Progenitor cell of endocrine pancreas (in vitro differentiated cells): ENCODE data around the gene MYOZ2. TPM values are rescaled to one million over a fixed set of nuclear protein-coding genes. Genes with fewer than 3 reads are reported as not detected.

Experiments
- DNase-seq: peaks from one replicate; pipeline ENCODE4 v3.0.0; 2021; ENCODE audit warnings: low spot score; ENCODE audit not compliant: unreplicated experiment
- H3K27ac Mint-ChIP-seq: 2 replicates; pipeline ENCODE4 v1.8.0; 2021; ENCODE audit warnings: mild to moderate bottlenecking, moderate library complexity, mixed read lengths
- H3K27me3 Mint-ChIP-seq: 2 replicates; pipeline ENCODE4 v1.8.0; 2021; ENCODE audit warnings: mixed read lengths
- H3K36me3 Mint-ChIP-seq: 2 replicates; pipeline ENCODE4 v1.8.0; 2022; ENCODE audit warnings: mixed read lengths; ENCODE audit not compliant: insufficient read depth
- H3K4me1 Mint-ChIP-seq: 2 replicates; pipeline ENCODE4 v1.8.0; 2021; ENCODE audit warnings: low read depth, mixed read lengths
- H3K4me3 Mint-ChIP-seq: 2 replicates; pipeline ENCODE4 v1.8.0; 2021; ENCODE audit warnings: low read depth, mild to moderate bottlenecking, moderate library complexity, mixed read lengths
- H3K9me3 Mint-ChIP-seq: 2 replicates; pipeline ENCODE4 v1.8.0; 2021; ENCODE audit warnings: low read depth, mixed read lengths
- CTCF ChIP-seq: fragments of 200-600 bp; sonication (generic); IDR thresholded peaks from one replicate; pipeline ENCODE4 v1.5.0; 2021; ENCODE audit warnings: antibody characterized with exemption, mild to moderate bottlenecking; ENCODE audit not compliant: unreplicated experiment
- total RNA-seq: library from RNA; stranded (reverse); gene quantifications from 2 replicates; pipeline ENCODE4 v1.2.1, GENCODE V29; 2021

MYOZ2 gene
- total RNA-seq, 1 donor from 2014 or later = 0.10 TPM

- no peaks in the 10 kb centered on the region for H3K4me1 Mint-ChIP-seq
- no peaks in the 10 kb centered on the region for H3K36me3 Mint-ChIP-seq
- no peak overlapping the region for H3K27ac Mint-ChIP-seq
Observed at GRCh38 chr4:119206178-119206577, 70.5 kb downstream of the MYOZ2 start.

GRCh38 chr4:119207051-119207450 lies 71.4 kb downstream of the MYOZ2 start:
- no peak overlapping the region for H3K27ac Mint-ChIP-seq

More at GRCh38 chr4:119206178-119206577, 70.5 kb downstream of the MYOZ2 start:
- no peak for DNase-seq
- Mint-ChIP-seq H3K9me3 (peaks cover 3% of the 10 kb centered on the region), H3K4me3 (no peak overlapping the region), H3K27me3 (no peaks in the 10 kb centered on the region)
- TF ChIP-seq CTCF = no peak

DNA sequence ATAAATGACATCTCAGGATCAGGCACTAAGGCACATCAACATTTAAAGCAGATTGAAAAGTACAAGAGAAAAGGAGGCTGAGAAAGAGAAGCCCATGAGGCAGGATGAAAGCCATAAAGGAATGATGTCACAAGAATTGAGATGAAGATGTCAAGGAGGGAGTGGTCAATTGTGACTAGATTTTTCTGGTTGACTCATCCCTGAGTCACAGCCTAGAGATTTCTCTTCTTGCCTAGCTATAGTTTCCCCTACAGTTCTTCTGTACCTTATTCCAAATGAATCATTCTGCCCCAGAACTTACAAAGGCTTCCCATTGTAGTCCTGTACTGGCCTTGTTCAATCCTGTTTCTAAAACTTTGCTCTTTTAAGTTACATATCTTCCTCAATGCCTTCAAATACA lies 73.4 kb downstream of the MYOZ2 start:
- Mint-ChIP-seq H3K9me3 (no peaks in the 10 kb centered on the region), H3K4me1 (peaks cover 4% of the 10 kb centered on the region), H3K27ac (no peak overlapping the region), H3K4me3 (no peak overlapping the region), H3K27me3 (no peaks in the 10 kb centered on the region), H3K36me3 (no peaks in the 10 kb centered on the region)
- no peak for DNase-seq
- TF ChIP-seq CTCF = no peak

More at GRCh38 chr4:119207051-119207450, 71.4 kb downstream of the MYOZ2 start:
- TF ChIP-seq CTCF = no peak
- Mint-ChIP-seq H3K36me3 (no peaks in the 10 kb centered on the region), H3K4me1 (no peaks in the 10 kb centered on the region), H3K4me3 (no peak overlapping the region), H3K9me3 (no peaks in the 10 kb centered on the region), H3K27me3 (no peaks in the 10 kb centered on the region)
- no peak for DNase-seq

GRCh38 chr4:119209586-119209985 lies 74.0 kb downstream of the MYOZ2 start:
- H3K27ac Mint-ChIP-seq = no peak overlapping the region
- no peak overlapping the region for H3K4me3 Mint-ChIP-seq
- no peak for TF ChIP-seq CTCF
- H3K36me3 Mint-ChIP-seq = no peaks in the 10 kb centered on the region
- H3K4me1 Mint-ChIP-seq = peaks cover 6% of the 10 kb centered on the region
- no peak for DNase-seq
- no peaks in the 10 kb centered on the region for H3K27me3 Mint-ChIP-seq
- no peaks in the 10 kb centered on the region for H3K9me3 Mint-ChIP-seq

DNA sequence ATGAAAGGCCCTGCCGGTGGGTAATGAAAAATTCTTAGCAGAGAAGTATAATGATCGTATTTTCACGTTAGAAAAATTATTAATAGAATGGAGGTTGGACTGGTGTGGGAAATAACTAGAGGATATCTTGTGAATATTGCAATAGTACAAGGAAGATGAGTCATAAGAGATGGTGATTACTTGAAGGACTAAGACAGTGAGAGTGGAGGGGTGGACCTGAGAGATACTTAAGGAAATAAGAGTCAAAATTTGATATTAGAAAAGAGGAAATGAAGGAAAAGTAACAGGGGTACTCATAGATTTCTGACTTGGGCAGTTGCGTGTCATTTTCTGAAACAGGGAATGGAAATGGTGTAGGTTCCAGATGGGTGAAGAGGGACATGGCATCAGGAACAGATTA lies 75.1 kb downstream of the MYOZ2 start:
- Mint-ChIP-seq H3K9me3 (no peaks in the 10 kb centered on the region), H3K4me1 (peaks cover 10% of the 10 kb centered on the region), H3K36me3 (no peaks in the 10 kb centered on the region), H3K27ac (peak overlapping the region; percentile 50), H3K27me3 (no peaks in the 10 kb centered on the region), H3K4me3 (peak overlapping the region; percentile 98)
- DNase-seq = no peak
- TF ChIP-seq CTCF = no peak
